Omental fat pad (tissue), 4 donors: ENCODE data around the gene ZNF606. TPM values are rescaled to one million over a fixed set of nuclear protein-coding genes. Genes with fewer than 3 reads are reported as not detected.

Experiments used
- ATAC-seq: fragments of 150-250 bp; one replicate; pipeline ENCODE4 v1.9.1; 2016; ENCODE audit warnings: mild to moderate bottlenecking, moderate library complexity; ENCODE audit not compliant: low FRiP score
- DNase-seq: peaks from one replicate; pipeline ENCODE4 v3.0.0-alpha.2; 2019; ENCODE audit warnings: low spot score
- total RNA-seq, 4 donors: library from RNA; depleted of rRNA; stranded (reverse); fragments of >200 nt; gene quantifications; one replicate each; pipeline ENCODE4 v1.1.0, GENCODE V29; 2016
- TF ChIP-seq, protein P1 (sequence below), 3 donors: fragments of 450-650 bp; IDR thresholded peaks; one replicate each; pipeline ENCODE4 v1.5.1; 2016 to 2017; ENCODE audit warnings: antibody characterized with exemption in 3 of 3, mild to moderate bottlenecking in 3 of 3, moderate library complexity in 2 of 3

The ZNF606 gene
- total RNA-seq, 4 donors from 2014 or later: 7.9 to 37.4 (median 8.5) TPM

DNA sequence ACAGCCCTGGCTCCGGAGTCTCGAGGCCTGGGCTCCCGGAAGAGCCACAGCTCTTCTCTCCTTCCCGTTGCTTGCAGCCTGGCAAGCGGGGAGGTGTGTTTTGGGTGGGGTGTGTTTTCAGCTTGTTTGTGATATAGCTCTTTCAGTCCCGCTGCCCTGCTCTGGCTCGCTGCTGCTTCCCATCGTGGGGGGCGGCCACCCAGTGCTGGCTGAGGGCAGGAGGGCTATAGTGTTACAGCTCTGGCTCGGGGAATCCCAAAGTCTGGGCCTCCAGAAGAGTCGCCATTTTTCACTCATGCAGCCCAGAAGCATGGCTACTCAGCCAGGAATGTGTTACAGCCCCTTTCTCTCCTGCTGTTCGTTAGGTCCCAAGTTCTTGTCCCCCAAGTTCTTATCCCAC lies 52.9 kb downstream of the ZNF606 start:
- ATAC-seq (no peak), DNase-seq (no peak)
- TF ChIP-seq, protein P1, sequence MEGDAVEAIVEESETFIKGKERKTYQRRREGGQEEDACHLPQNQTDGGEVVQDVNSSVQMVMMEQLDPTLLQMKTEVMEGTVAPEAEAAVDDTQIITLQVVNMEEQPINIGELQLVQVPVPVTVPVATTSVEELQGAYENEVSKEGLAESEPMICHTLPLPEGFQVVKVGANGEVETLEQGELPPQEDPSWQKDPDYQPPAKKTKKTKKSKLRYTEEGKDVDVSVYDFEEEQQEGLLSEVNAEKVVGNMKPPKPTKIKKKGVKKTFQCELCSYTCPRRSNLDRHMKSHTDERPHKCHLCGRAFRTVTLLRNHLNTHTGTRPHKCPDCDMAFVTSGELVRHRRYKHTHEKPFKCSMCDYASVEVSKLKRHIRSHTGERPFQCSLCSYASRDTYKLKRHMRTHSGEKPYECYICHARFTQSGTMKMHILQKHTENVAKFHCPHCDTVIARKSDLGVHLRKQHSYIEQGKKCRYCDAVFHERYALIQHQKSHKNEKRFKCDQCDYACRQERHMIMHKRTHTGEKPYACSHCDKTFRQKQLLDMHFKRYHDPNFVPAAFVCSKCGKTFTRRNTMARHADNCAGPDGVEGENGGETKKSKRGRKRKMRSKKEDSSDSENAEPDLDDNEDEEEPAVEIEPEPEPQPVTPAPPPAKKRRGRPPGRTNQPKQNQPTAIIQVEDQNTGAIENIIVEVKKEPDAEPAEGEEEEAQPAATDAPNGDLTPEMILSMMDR (IDR thresholded peaks at IDR 0.05): no peak

- no peak for DNase-seq
- TF ChIP-seq, protein P1 (IDR thresholded peaks at IDR 0.05): no peak
- ATAC-seq: no peak
Measured at GRCh38 chr19:57949296-57949695, 53.3 kb downstream of the ZNF606 start.

DNA sequence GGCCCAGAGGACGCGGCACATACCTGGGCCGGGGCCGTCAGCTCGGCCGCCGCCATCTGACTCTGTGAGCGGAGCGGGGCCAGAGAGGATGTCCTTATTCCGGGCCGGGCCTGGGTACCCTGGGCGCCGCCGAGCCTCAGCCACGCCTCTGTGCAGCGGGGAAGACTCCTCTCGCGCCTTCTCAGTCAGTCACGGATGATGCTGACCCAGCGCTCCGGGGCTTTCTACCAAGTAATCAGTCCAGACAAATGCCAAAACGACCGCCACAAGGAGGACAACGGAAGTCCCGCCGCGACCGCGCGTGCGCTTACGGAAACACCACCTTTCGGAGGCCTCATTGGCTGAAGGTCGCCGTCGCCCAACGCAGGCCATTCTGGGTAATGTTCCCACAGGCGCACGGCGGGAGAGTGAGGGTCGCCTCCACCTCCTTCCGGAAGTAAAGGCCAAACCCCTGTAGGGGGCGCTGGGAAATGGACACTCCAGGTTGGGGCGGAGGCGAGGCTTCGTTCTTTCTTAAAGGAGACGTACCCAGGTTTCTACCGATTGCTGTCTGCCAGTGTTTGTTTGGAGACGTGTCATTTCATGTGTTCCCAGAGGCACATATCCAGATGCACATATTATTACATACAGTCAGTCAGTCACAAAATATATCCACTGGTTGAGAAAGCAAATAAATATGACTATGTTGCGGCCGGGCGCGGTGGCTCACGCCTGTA lies 55.0 kb downstream of the ZNF606 start, which contains the start of gene ZNF256:
Gene ZNF256 (minus strand): TSS at position 288 of the 716 bp plus-strand sequence. CDS start 232 bp downstream, at position 56.
- ATAC-seq: peak; percentile 96
- TF ChIP-seq, protein P1 (IDR thresholded peaks at IDR 0.05): no peak
- DNase-seq: peak; percentile 72

DNA sequence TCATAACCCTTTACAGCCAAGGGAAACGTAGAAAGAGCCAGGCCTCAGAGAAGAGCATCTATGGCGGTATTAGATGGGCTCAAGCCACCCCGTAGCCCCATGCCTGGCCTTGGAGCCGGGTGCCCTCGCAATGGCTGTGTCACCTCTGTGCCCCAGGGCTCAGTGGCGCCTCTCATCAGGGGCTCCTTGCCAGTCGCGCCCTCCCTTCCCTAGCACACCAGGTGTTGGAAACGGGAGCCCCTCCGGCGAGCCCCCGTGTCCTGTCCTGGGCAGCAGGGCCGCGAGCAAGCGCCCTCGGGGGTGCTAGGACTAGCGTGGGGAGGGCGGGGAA lies 55.6 kb downstream of the ZNF606 start:
- DNase-seq (no peak), ATAC-seq (peak; percentile 3)
- TF ChIP-seq, protein P1 (IDR thresholded peaks at IDR 0.05): no peak

- ATAC-seq: no peak
- TF ChIP-seq, protein P1 (IDR thresholded peaks at IDR 0.05): no peak
- DNase-seq: no peak
Measured at GRCh38 chr19:57946316-57946715, 56.3 kb downstream of the ZNF606 start.

GRCh38 chr19:57941593-57941992 lies 61.0 kb downstream of the ZNF606 start:
- ATAC-seq: no peak
- TF ChIP-seq, protein P1 (IDR thresholded peaks at IDR 0.05): no peak
- no peak for DNase-seq

DNA sequence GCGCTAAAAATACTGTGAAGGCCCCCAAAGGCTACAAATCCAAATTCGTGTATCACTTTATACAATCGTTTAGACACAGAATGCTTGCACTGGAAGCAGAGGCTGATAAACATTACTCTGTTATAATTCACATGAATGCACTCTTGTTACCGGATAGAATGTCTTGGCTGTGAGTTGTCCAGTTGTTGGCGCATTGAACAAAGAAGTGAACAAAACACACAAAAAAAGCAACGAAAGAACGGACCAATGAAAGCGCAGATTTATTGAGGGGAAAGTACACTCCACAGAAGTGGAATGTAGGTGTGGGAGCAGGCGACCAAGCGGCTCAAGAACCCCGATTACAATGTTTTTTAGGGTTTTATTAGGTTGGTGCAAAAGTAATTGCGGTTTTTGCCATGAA lies 66.9 kb downstream of the ZNF606 start:
- ATAC-seq (no peak), DNase-seq (no peak)
- TF ChIP-seq, protein P1 (IDR thresholded peaks at IDR 0.05): no peak
